Lower leg skin (tissue), 3 donors: Measurements from ENCODE around the gene LIPT1.

Experiments
- POLR2A ChIP-seq, 2 donors: fragments of 450-650 bp; IDR thresholded peaks; one replicate each; pipeline ENCODE4 v1.6.1; 2016 to 2017; ENCODE audit warnings: antibody characterized with exemption in 2 of 2, mild to moderate bottlenecking in 1 of 2, moderate library complexity in 1 of 2
- TF ChIP-seq, protein P1 (sequence below), 3 donors: fragments of 450-650 bp; IDR thresholded peaks; one replicate each; pipeline ENCODE4 v1.5.1; 2016; ENCODE audit warnings: antibody characterized with exemption in 3 of 3, mild to moderate bottlenecking in 3 of 3, moderate library complexity in 2 of 3

DNA sequence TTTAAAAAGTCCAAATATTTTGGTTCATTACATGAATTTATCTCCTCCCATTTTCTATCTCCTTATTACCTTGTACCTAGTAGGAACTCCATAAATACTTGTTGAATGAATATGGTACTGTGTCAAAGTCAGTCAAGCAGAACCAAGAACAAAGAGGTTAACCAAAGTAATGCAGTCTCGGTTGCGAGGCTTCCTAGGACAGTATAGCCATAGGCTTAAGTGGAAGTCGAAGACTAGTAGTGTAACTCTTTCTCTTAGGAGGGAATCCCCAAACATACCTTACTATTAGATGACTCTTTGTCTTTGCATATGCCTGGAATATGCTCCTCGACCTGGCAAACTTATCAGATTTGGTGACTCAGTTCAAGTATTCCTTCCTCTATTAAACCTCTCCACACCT is 4.8 kb downstream of the LIPT1 start:
- TF ChIP-seq, protein P1, sequence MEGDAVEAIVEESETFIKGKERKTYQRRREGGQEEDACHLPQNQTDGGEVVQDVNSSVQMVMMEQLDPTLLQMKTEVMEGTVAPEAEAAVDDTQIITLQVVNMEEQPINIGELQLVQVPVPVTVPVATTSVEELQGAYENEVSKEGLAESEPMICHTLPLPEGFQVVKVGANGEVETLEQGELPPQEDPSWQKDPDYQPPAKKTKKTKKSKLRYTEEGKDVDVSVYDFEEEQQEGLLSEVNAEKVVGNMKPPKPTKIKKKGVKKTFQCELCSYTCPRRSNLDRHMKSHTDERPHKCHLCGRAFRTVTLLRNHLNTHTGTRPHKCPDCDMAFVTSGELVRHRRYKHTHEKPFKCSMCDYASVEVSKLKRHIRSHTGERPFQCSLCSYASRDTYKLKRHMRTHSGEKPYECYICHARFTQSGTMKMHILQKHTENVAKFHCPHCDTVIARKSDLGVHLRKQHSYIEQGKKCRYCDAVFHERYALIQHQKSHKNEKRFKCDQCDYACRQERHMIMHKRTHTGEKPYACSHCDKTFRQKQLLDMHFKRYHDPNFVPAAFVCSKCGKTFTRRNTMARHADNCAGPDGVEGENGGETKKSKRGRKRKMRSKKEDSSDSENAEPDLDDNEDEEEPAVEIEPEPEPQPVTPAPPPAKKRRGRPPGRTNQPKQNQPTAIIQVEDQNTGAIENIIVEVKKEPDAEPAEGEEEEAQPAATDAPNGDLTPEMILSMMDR (IDR thresholded peaks at IDR 0.05) = no peak
- no peak for TF ChIP-seq POLR2A (IDR thresholded peaks at IDR 0.05)
